SU-DHL-6 (cell line): ENCODE measurements around the gene TUBB3.

Source experiments
- H2AFZ ChIP-seq: fragments of 200-600 bp; sonication (generic); 2 replicates; pipeline ENCODE4 v1.6.1; 2014; ENCODE audit warnings: low read depth, mild to moderate bottlenecking, moderate library complexity, mixed read lengths, antibody characterized with exemption, low read length; ENCODE audit not compliant: severe bottlenecking
- H3F3A ChIP-seq: fragments of 200-600 bp; shearing (Covaris generic); 2 replicates; pipeline ENCODE4 v1.6.0; 2016; ENCODE audit warnings: antibody characterized with exemption, mild to moderate bottlenecking; ENCODE audit not compliant: insufficient read depth
- H3K27ac ChIP-seq: fragments of 200-600 bp; sonication (generic); 2 replicates; pipeline ENCODE4 v1.5.1; 2016; ENCODE audit warnings: low read depth, mild to moderate bottlenecking, low read length, moderate library complexity, mixed read lengths
- H3K27me3 ChIP-seq: fragments of 200-600 bp; sonication (generic), shearing (Covaris generic); 2 replicates; pipeline ENCODE4 v1.6.0; 2014; ENCODE audit warnings: mild to moderate bottlenecking, low read length
- H3K36me3 ChIP-seq: fragments of 200-600 bp; sonication (generic); 2 replicates; pipeline ENCODE4 v1.6.1; 2014; ENCODE audit warnings: mild to moderate bottlenecking, low read length, mixed read lengths
- H3K4me2 ChIP-seq: fragments of 300-600, 200-600 bp; shearing (Covaris generic), sonication (generic); 2 replicates; pipeline ENCODE4 v1.6.0; 2014; ENCODE audit warnings: low read length, low read depth, mild to moderate bottlenecking; ENCODE audit not compliant: poor library complexity, severe bottlenecking
- H3K4me3 ChIP-seq: fragments of 200-600 bp; sonication (generic); 2 replicates; pipeline ENCODE4 v1.5.1; 2014; ENCODE audit warnings: antibody characterized with exemption, low read length, mild to moderate bottlenecking, mixed read lengths; ENCODE audit not compliant: insufficient read depth, poor library complexity, severe bottlenecking
- H3K79me2 ChIP-seq: fragments of 200-600 bp; sonication (generic); 2 replicates; pipeline ENCODE4 v1.6.1; 2014; ENCODE audit warnings: mild to moderate bottlenecking, low read length, moderate library complexity; ENCODE audit not compliant: insufficient read depth
- H3K9ac ChIP-seq: fragments of 200-600 bp; sonication (generic); 2 replicates; pipeline ENCODE4 v1.7.0; 2014; ENCODE audit warnings: mild to moderate bottlenecking, low read length
- H3K9me2 ChIP-seq: fragments of 200-600 bp; sonication (generic); replicated peaks from 2 replicates; pipeline ENCODE4 v1.6.1; 2014; ENCODE audit warnings: low read length; ENCODE audit not compliant: insufficient read depth
- H3K9me3 ChIP-seq: fragments of 200-600 bp; sonication (generic); 2 replicates; pipeline ENCODE4 v1.6.1; 2014; ENCODE audit warnings: low read length, mixed read lengths; ENCODE audit not compliant: insufficient read depth
- H4K20me1 ChIP-seq: fragments of 200-600 bp; sonication (generic); 2 replicates; pipeline ENCODE4 v1.6.1; 2014; ENCODE audit warnings: low read depth, mild to moderate bottlenecking, antibody characterized with exemption, low read length, moderate library complexity, mixed read lengths
- EZH2phosphoT487 ChIP-seq: fragments of 200-600 bp; sonication (generic), shearing (Covaris generic); conservative IDR thresholded peaks from 2 replicates; pipeline ENCODE4 v1.6.1; 2018; ENCODE audit warnings: mild to moderate bottlenecking, antibody characterized with exemption, low read length, moderate library complexity, mixed read lengths
- TF ChIP-seq, protein P1 (sequence below): fragments of 200-600 bp; sonication (generic); IDR thresholded peaks from one replicate; pipeline ENCODE4 v1.5.1; 2017; ENCODE audit warnings: antibody characterized with exemption, mild to moderate bottlenecking, low read length, moderate library complexity; ENCODE audit not compliant: insufficient read depth, poor library complexity, severe bottlenecking

TUBB3 gene

DNA sequence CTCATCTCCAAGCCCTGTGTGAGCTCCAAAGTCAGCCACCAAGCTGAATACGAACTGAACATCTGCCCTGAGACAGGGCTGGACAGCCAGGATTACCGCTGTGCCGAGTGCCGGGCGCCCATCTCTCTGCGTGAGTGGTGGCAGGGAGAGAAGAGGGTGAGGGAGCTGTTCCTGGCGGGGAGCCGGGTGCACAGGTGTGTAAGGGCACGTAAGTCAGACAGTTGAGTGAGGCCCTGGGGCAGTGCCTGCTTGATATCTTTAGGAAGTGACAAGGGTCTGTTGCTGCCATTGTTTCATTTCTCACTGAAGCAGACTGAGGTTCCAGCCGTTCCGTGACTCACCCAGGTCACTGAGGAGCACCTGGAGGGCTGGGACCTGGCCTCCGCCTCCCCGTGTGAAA, 37.8 kb downstream of the TUBB3 start:
- Histone ChIP-seq H3K79me2 (no peaks in the 10 kb centered on the region), H3K4me3 (no peak overlapping the region), H3K36me3 (no peaks in the 10 kb centered on the region), H3K9me3 (no peaks in the 10 kb centered on the region), H2AFZ (no peak overlapping the region), H3K4me2 (no peak overlapping the region), H3K27me3 (no peaks in the 10 kb centered on the region), H4K20me1 (no peaks in the 10 kb centered on the region), H3K9me2 (no peaks in the 10 kb centered on the region), H3K27ac (no peak overlapping the region), H3K9ac (no peak overlapping the region), H3F3A (0 out of 2 replicates have a peak, but pooled peaks cover 4% of the 10 kb centered on the region)
- TF ChIP-seq, protein P1, sequence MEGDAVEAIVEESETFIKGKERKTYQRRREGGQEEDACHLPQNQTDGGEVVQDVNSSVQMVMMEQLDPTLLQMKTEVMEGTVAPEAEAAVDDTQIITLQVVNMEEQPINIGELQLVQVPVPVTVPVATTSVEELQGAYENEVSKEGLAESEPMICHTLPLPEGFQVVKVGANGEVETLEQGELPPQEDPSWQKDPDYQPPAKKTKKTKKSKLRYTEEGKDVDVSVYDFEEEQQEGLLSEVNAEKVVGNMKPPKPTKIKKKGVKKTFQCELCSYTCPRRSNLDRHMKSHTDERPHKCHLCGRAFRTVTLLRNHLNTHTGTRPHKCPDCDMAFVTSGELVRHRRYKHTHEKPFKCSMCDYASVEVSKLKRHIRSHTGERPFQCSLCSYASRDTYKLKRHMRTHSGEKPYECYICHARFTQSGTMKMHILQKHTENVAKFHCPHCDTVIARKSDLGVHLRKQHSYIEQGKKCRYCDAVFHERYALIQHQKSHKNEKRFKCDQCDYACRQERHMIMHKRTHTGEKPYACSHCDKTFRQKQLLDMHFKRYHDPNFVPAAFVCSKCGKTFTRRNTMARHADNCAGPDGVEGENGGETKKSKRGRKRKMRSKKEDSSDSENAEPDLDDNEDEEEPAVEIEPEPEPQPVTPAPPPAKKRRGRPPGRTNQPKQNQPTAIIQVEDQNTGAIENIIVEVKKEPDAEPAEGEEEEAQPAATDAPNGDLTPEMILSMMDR: no peak
- no peak for TF ChIP-seq EZH2phosphoT487

DNA sequence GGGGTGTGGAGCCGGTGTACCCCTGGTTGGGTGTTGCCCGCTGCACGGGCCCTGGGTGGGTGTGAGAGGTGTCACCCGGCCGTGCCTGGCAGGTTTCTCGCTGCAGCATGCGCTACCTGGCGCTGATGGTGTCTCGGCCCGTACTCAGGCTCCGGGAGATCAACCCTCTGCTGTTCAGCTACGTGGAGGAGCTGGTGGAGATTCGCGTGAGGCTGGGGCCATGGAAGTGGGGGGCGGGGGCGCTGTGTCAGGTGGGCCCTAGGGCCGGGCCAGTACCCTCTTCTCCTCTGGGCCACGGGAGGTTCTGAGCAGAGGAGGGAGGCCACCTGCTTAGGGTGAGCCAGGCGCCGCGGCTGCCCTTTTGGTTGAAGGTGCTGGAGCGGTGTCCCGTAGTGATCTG, 38.8 kb downstream of the TUBB3 start:
- H4K20me1 ChIP-seq: no peaks in the 10 kb centered on the region
- H3K9ac ChIP-seq: no peak overlapping the region
- no peaks in the 10 kb centered on the region for H3K27me3 ChIP-seq
- H3K9me3 ChIP-seq: no peaks in the 10 kb centered on the region
- no peaks in the 10 kb centered on the region for H3K9me2 ChIP-seq
- H3F3A ChIP-seq: no peaks in the 10 kb centered on the region
- H3K36me3 ChIP-seq: no peaks in the 10 kb centered on the region
- no peak overlapping the region for H3K4me3 ChIP-seq
- no peak overlapping the region for H3K4me2 ChIP-seq
- H3K79me2 ChIP-seq: no peaks in the 10 kb centered on the region
- no peak overlapping the region for H2AFZ ChIP-seq
- no peak for TF ChIP-seq EZH2phosphoT487
- TF ChIP-seq, protein P1: no peak
- H3K27ac ChIP-seq: no peak overlapping the region

DNA sequence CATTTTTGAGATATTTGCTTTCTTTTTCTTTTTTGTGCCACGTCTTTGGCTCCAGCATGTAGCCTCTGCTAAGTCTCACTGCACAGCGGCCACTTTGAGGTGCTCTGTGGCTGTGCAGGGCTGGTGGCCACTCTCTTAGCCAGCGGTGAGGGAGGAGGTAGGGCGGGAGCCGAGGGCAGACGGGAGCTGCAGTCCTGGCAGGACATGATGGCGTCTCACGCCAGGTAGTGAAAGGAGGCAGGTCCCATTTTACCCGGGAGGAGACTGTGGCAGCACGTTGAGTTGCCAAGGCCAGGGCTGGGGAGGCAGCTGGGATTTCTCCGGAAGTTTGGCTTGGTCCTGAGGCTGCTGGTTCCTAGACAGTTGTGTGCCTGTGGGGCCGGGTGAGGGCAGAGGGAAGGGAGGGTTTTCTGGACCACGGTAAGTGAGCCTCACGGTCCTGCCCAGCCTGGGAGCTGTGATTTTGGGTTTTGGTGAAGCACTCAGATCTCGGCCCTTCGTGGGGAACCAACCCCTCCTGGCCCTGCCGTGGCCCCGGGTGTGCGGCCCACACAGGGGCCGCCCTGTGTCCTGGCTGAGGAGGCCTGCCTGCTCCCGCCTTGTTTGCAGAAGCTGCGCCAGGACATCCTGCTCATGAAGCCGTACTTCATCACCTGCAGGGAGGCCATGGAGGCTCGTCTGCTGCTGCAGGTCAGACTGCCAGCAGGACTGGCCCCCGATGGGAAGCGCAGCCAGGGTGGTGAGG, 39.8 kb downstream of the TUBB3 start:
- TF ChIP-seq, protein P1: no peak
- TF ChIP-seq EZH2phosphoT487: no peak
- H2AFZ ChIP-seq: no peak overlapping the region
- no peaks in the 10 kb centered on the region for H3F3A ChIP-seq
- H4K20me1 ChIP-seq: no peaks in the 10 kb centered on the region
- H3K27me3 ChIP-seq: no peaks in the 10 kb centered on the region
- no peaks in the 10 kb centered on the region for H3K36me3 ChIP-seq
- no peak overlapping the region for H3K9ac ChIP-seq
- H3K4me3 ChIP-seq: no peak overlapping the region
- no peak overlapping the region for H3K27ac ChIP-seq
- no peaks in the 10 kb centered on the region for H3K9me2 ChIP-seq
- H3K9me3 ChIP-seq: no peaks in the 10 kb centered on the region
- no peak overlapping the region for H3K4me2 ChIP-seq
- H3K79me2 ChIP-seq: no peaks in the 10 kb centered on the region
